GM23248 (cell line): ENCODE data around the gene UBE2F.

Source experiments
- EZH2 ChIP-seq: fragments of 200-600 bp; sonication (generic); IDR thresholded peaks from 2 replicates; pipeline ENCODE4 v1.6.1; 2018; ENCODE audit warnings: antibody characterized with exemption, mild to moderate bottlenecking; ENCODE audit not compliant: insufficient read depth, poor library complexity, severe bottlenecking
- EZH2phosphoT487 ChIP-seq: fragments of 200-600 bp; sonication (generic); IDR thresholded peaks from 2 replicates; pipeline ENCODE4 v1.6.1; 2018; ENCODE audit warnings: antibody characterized with exemption, moderate library complexity, mild to moderate bottlenecking, low read depth; ENCODE audit not compliant: insufficient read depth

GRCh38 chr2:237942513-237942899, 24.3 kb upstream of the UBE2F start:
- TF ChIP-seq EZH2phosphoT487 (no peak), EZH2 (no peak)
